ENCODE measurements around the gene IL7R. TPM values are rescaled to one million over a fixed set of nuclear protein-coding genes. Genes with fewer than 3 reads are reported as not detected.

The IL7R gene
- total and polyA plus RNA-seq, 2 donors (not counting 3 experiments of a cell fraction or from before 2014, with no cell fraction given), result 1.0 to 1.2 TPM

DNA sequence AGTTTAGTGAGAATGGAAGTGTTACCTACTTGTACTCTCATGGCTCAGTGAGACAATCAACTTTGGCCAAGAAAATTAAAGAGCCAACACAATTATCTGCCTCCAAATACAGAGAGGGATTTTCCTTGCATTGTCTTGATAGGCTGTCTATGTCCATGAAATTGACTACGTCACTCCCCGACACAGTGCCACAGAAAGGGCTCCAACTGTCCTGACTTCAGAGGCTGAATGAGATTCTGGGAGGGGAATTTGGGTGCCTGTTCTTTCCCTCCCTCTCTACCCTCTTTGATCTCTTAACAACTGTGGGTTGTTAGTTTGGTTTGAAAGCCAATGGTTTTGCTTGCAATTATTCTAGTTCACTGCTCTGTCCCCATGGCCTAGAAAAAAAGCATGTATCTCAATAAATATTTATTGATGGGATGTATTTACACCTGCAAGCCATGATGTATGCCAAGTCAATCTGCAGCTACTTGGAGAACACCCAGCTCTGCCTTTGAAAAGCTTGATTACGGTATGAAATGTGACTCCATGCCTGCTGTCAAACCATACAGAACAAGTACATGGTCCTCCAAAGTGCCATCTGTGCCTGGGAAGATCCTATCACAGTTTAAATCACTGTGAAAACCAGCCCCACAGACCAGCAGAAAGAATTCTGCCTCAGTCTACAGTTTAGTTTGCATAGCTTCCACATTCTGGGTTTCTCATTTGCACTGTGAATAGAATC, 44.4 kb downstream of the IL7R start:
- no peaks in the 10 kb centered on the region for H3K36me3 ChIP-seq (ENCODE audit: control insufficient read depth in 2 of 2, extremely low read depth in 1 of 2, insufficient read depth in 2 of 2, low read length in 2 of 2)
- no peak overlapping the region for H2AFZ ChIP-seq (ENCODE audit: low read depth, low read length)
- ChIA-PET POLR2A (no interaction called here), CTCF (interaction anchor here (0.7 to 1.1 kb wide), 2 partner anchors 23 to 24 kb away, joined by 3 read pairs; no protein-coding TSS in a partner anchor)
- DNase-seq (ENCODE audit: low read depth, low spot score) (no peak), FAIRE-seq (no peak)
- H3K4me3 ChIP-seq (replicated peaks in 1 of 3; ENCODE audit: insufficient read depth in 1 of 3, low read depth in 1 of 3, low read length in 3 of 3), result no peak overlapping the region
- no peak overlapping the region for H3K4me2 ChIP-seq (ENCODE audit: insufficient read depth, low read length)
- H4K20me1 ChIP-seq (replicated peaks; ENCODE audit: control insufficient read depth, extremely low read depth, insufficient read depth, low read length), result no peaks in the 10 kb centered on the region
- BruUV-seq (replicated peaks), result no TSS peak
- H3K9me3 ChIP-seq (replicated peaks; ENCODE audit: control insufficient read depth, insufficient read depth, low read length), result no peaks in the 10 kb centered on the region
- H3K27ac ChIP-seq (ENCODE audit: insufficient read depth, low read depth, low read length), result no peak overlapping the region
- no peaks in the 10 kb centered on the region for H3K79me2 ChIP-seq (ENCODE audit: control insufficient read depth, insufficient read depth, low read length)
- H3K9me1 ChIP-seq (replicated peaks; ENCODE audit: control insufficient read depth, extremely low read depth, insufficient read depth, low read length), result no peaks in the 10 kb centered on the region
- H3K4me1 ChIP-seq (ENCODE audit: control insufficient read depth, extremely low read depth, insufficient read depth, low read length), result no peaks in the 10 kb centered on the region
- TF ChIP-seq, protein P1, sequence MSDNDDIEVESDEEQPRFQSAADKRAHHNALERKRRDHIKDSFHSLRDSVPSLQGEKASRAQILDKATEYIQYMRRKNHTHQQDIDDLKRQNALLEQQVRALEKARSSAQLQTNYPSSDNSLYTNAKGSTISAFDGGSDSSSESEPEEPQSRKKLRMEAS (IDR thresholded peaks at IDR 0.05; ENCODE audit: insufficient read depth, insufficient read length), result no peak
- TF ChIP-seq FOS (IDR thresholded peaks at IDR 0.05; ENCODE audit: borderline replicate concordance, insufficient read depth, low read length) (no peak), GATA2 (IDR thresholded peaks at IDR 0.05; ENCODE audit: insufficient read depth, insufficient read length, low read depth, low read length) (no peak), POLR2A (IDR thresholded peaks at IDR 0.05; ENCODE audit: low read depth, low read length) (no peak), POLR2AphosphoS5 (IDR thresholded peaks at IDR 0.05; ENCODE audit: insufficient read depth, low read depth, low read length) (no peak), EZH2 (IDR thresholded peaks at IDR 0.05; ENCODE audit: borderline replicate concordance, low read depth, low read length, severe bottlenecking) (no peak), JUN (IDR thresholded peaks at IDR 0.05; ENCODE audit: borderline replicate concordance, insufficient read depth, insufficient read length, low read depth) (no peak), MYC (IDR thresholded peaks at IDR 0.05; ENCODE audit: low read depth, low read length) (no peak)
- TF ChIP-seq, protein P2, sequence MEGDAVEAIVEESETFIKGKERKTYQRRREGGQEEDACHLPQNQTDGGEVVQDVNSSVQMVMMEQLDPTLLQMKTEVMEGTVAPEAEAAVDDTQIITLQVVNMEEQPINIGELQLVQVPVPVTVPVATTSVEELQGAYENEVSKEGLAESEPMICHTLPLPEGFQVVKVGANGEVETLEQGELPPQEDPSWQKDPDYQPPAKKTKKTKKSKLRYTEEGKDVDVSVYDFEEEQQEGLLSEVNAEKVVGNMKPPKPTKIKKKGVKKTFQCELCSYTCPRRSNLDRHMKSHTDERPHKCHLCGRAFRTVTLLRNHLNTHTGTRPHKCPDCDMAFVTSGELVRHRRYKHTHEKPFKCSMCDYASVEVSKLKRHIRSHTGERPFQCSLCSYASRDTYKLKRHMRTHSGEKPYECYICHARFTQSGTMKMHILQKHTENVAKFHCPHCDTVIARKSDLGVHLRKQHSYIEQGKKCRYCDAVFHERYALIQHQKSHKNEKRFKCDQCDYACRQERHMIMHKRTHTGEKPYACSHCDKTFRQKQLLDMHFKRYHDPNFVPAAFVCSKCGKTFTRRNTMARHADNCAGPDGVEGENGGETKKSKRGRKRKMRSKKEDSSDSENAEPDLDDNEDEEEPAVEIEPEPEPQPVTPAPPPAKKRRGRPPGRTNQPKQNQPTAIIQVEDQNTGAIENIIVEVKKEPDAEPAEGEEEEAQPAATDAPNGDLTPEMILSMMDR (IDR thresholded peaks at IDR 0.05; ENCODE audit: extremely low read depth in 1 of 2, insufficient read depth in 1 of 2, low read depth in 1 of 2, low read length in 2 of 2), result no peak
- peaks cover 0 to 1% of the 10 kb centered on the region in 2 experiments for H3K27me3 ChIP-seq (ENCODE audit: control insufficient read depth in 2 of 2, insufficient read depth in 2 of 2, low read length in 2 of 2)
- dilution Hi-C loops (cut with MboI; ENCODE audit: extremely low pct_ligation_motif_present, low sequenced_read_pairs), result no loop called here
- no peak overlapping the region for H3K9ac ChIP-seq (replicated peaks; ENCODE audit: extremely low read depth, insufficient read depth, low read length)
- intact Hi-C loops (cut with micrococcal nuclease), result no loop called here

Measured in endothelial cell of umbilical vein (primary cell).